GM23338 (cell line): ENCODE results near the gene INHBB. TPM values are rescaled to one million over a fixed set of nuclear protein-coding genes. Genes with fewer than 3 reads are reported as not detected.

Experiments
- ATAC-seq: fragments of 200-7000 bp; cut with Tn5 transposase; 3 replicates; pipeline ENCODE4 v1.9.1; 2020
- DNase-seq: peaks from one replicate; pipeline ENCODE4 v3.0.0-alpha.2; 2015; ENCODE audit warnings: low spot score
- H2AFZ ChIP-seq: fragments of 200-600 bp; sonication (generic); 2 replicates; pipeline ENCODE4 v1.8.0; 2016; ENCODE audit warnings: antibody characterized with exemption, mild to moderate bottlenecking, moderate library complexity
- H3F3A ChIP-seq: fragments of 200-600 bp; sonication (generic); replicated peaks from 2 replicates; pipeline ENCODE4 v1.8.0; 2017; ENCODE audit warnings: antibody characterized with exemption, mixed run types, low read depth
- H3K27ac ChIP-seq: fragments of 200-600 bp; sonication (generic); 2 replicates; pipeline ENCODE4 v1.6.1; 2016; ENCODE audit warnings: low read depth
- H3K27me3 ChIP-seq: fragments of 200-600 bp; sonication (generic); 2 replicates; pipeline ENCODE4 v1.8.0; 2016; ENCODE audit warnings: mild to moderate bottlenecking, mixed run types, moderate library complexity; ENCODE audit not compliant: insufficient read depth
- H3K36me3 ChIP-seq: fragments of 200-600 bp; sonication (generic); 2 replicates; pipeline ENCODE4 v1.8.0; 2016; ENCODE audit warnings: mild to moderate bottlenecking; ENCODE audit not compliant: insufficient read depth
- H3K4me1 ChIP-seq: fragments of 200-600 bp; sonication (generic); 2 replicates; pipeline ENCODE4 v1.8.0; 2016; ENCODE audit warnings: mild to moderate bottlenecking, moderate library complexity; ENCODE audit not compliant: insufficient read depth
- H3K4me2 ChIP-seq: fragments of 200-600 bp; sonication (generic); 2 replicates; pipeline ENCODE4 v1.7.1; 2017; ENCODE audit warnings: mixed run types
- H3K4me3 ChIP-seq: fragments of 200-600 bp; sonication (generic); 2 replicates; pipeline ENCODE4 v1.6.1; 2016; ENCODE audit warnings: mixed run types
- H3K79me2 ChIP-seq: fragments of 200-600 bp; sonication (generic); replicated peaks from 2 replicates; pipeline ENCODE4 v1.8.0; 2017; ENCODE audit warnings: mild to moderate bottlenecking; ENCODE audit not compliant: insufficient read depth
- H3K9me2 ChIP-seq: fragments of 200-600 bp; sonication (generic); 2 replicates; pipeline ENCODE4 v1.8.0; 2017; ENCODE audit not compliant: insufficient read depth
- H4K20me1 ChIP-seq: fragments of 200-600 bp; sonication (generic); replicated peaks from 2 replicates; pipeline ENCODE4 v1.8.0; 2017; ENCODE audit warnings: mild to moderate bottlenecking; ENCODE audit not compliant: insufficient read depth
- H3K27ac Mint-ChIP-seq: 2 replicates; pipeline ENCODE4 v1.8.0; 2020; ENCODE audit warnings: inconsistent platforms, mild to moderate bottlenecking, moderate library complexity, mixed read lengths
- H3K27me3 Mint-ChIP-seq: 3 replicates; pipeline ENCODE4 v1.8.0; 2022; ENCODE audit warnings: low read depth, mild to moderate bottlenecking, moderate library complexity, mixed read lengths, inconsistent platforms; ENCODE audit not compliant: insufficient read depth, poor library complexity
- H3K36me3 Mint-ChIP-seq: 3 replicates; pipeline ENCODE4 v1.8.0; 2021; ENCODE audit warnings: low read depth, mild to moderate bottlenecking, inconsistent platforms, moderate library complexity, mixed read lengths
- H3K4me1 Mint-ChIP-seq: 3 replicates; pipeline ENCODE4 v1.8.0; 2020; ENCODE audit warnings: mild to moderate bottlenecking, inconsistent platforms, mixed read lengths
- H3K4me3 Mint-ChIP-seq: 3 replicates; pipeline ENCODE4 v1.8.0; 2021; ENCODE audit warnings: moderate library complexity, mild to moderate bottlenecking, inconsistent platforms, mixed read lengths
- H3K9me3 Mint-ChIP-seq: 3 replicates; pipeline ENCODE4 v1.8.0; 2020; ENCODE audit warnings: moderate library complexity, mild to moderate bottlenecking, inconsistent platforms, mixed read lengths
- JUNB ChIP-seq: IDR thresholded peaks from one replicate; pipeline ENCODE4 v1.6.1; 2016; ENCODE audit warnings: antibody characterized with exemption; ENCODE audit not compliant: unreplicated experiment
- NANOG ChIP-seq: IDR thresholded peaks from 2 replicates; pipeline ENCODE4 v1.6.1; 2016; ENCODE audit warnings: antibody characterized with exemption, borderline replicate concordance
- POLR2AphosphoS5 ChIP-seq: IDR thresholded peaks from 2 replicates; pipeline ENCODE4 v1.6.1; 2016; ENCODE audit warnings: antibody characterized with exemption, low read depth
- STAT1 ChIP-seq: IDR thresholded peaks from one replicate; pipeline ENCODE4 v1.6.1; 2016; ENCODE audit warnings: antibody characterized with exemption; ENCODE audit not compliant: unreplicated experiment
- ZNF331 ChIP-seq: fragments of 250-450 bp; sonication (Bioruptor Pico); IDR thresholded peaks from 2 replicates; pipeline ENCODE4 v1.5.0; 2020; ENCODE audit warnings: low read depth, mild to moderate bottlenecking, moderate library complexity
- polyA plus RNA-seq: library from polyadenylated mRNA; unstranded; fragments of >200 nt; fragmentation: Nextera tagmentation; extraction: Ambion mirVana; gene quantifications from 2 replicates; pipeline ENCODE4 v1.2.1, GENCODE V29; 2016
- total RNA-seq: library from RNA; depleted of rRNA; stranded (reverse); fragments of >200 nt; shearing (Covaris generic); gene quantifications from 2 replicates; pipeline ENCODE4 v1.2.3, GENCODE V29; 2014
- TF ChIP-seq, protein P1 (sequence below): fragments of 250-450 bp; sonication (Bioruptor Pico); IDR thresholded peaks from 2 replicates; pipeline ENCODE4 v1.5.0; 2020; ENCODE audit warnings: mild to moderate bottlenecking, moderate library complexity
- TF ChIP-seq, protein P2 (sequence below), 2 experiments: fragments of 200-600 bp in 1 of 2; sonication (generic) in 1 of 2; conservative IDR thresholded peaks; 2 replicates each; pipeline versions ENCODE4 v1.5.1 to v1.6.1; 2016 to 2017; ENCODE audit warnings: antibody characterized with exemption in 2 of 2, low read depth in 2 of 2, mild to moderate bottlenecking in 2 of 2, moderate library complexity in 1 of 2

The INHBB gene
- total and polyA plus RNA-seq, 2 experiments from 2014 or later, result 0.21 TPM; not detected in 1

DNA sequence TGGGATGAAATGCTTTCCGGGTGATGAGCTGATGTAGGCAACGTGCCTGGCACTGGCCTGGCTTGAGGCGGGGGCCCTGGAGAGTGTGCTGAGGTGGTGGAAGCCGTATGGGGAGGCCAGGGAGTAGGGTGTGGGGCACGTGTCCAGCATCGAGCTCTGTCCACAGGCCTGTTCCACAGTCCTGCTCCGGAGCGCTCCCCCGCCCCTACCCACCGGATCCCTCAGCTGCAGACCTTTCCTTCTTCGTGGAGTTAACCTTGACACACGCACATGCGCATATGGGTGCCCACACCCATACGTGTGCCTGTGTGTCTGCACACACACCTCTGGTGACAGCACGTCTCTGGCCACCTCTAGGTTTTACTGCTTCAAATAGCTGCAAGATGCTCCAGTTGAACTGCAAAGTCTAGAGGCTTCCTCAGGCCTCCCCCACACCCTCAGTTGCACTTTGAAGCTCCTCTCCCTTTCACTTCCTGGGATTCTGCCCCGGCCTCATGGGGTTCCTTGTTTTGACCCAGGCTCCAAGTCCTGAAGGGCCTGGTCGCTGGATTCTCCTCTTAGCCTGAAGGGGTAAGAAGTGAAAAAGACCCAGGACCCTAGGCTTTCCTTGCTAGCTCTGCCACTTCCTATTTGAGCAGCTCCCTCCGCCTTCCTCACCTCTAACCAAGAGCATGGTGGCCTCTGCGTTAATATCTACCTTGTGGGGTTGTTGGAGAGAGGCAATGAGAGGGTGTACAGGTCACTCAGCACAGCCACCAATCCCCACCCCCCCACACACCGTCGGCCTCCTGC lies 49.5 kb downstream of the INHBB start:
- TF ChIP-seq JUNB (no peak), POLR2AphosphoS5 (no peak)
- DNase-seq (no peak), ATAC-seq (peak; percentile 20; the same call in 1 of the 3 replicates)
- Mint-ChIP-seq H3K27ac (no peak overlapping the region), H3K27me3 (peaks cover 28% of the 10 kb centered on the region), H3K9me3 (no peaks in the 10 kb centered on the region), H3K4me1 (peaks cover 11% of the 10 kb centered on the region), H3K36me3 (no peaks in the 10 kb centered on the region), H3K4me3 (no peak overlapping the region)
- H2AFZ ChIP-seq, result peak overlapping the region; percentile 43; the same call in 1 of the 2 replicates
- H3K4me2 ChIP-seq, result no peak overlapping the region
- no peaks in the 10 kb centered on the region for H3K9me2 ChIP-seq
- no peaks in the 10 kb centered on the region for H4K20me1 ChIP-seq
- H3K27ac ChIP-seq, result no peak overlapping the region
- H3K4me3 ChIP-seq, result no peak overlapping the region
- H3K36me3 ChIP-seq, result no peaks in the 10 kb centered on the region
- no peaks in the 10 kb centered on the region for H3F3A ChIP-seq
- 0 out of 2 replicates have a peak, but pooled peaks cover 6% of the 10 kb centered on the region for H3K4me1 ChIP-seq
- no peaks in the 10 kb centered on the region for H3K79me2 ChIP-seq
- no peaks in the 10 kb centered on the region for H3K27me3 ChIP-seq

DNA sequence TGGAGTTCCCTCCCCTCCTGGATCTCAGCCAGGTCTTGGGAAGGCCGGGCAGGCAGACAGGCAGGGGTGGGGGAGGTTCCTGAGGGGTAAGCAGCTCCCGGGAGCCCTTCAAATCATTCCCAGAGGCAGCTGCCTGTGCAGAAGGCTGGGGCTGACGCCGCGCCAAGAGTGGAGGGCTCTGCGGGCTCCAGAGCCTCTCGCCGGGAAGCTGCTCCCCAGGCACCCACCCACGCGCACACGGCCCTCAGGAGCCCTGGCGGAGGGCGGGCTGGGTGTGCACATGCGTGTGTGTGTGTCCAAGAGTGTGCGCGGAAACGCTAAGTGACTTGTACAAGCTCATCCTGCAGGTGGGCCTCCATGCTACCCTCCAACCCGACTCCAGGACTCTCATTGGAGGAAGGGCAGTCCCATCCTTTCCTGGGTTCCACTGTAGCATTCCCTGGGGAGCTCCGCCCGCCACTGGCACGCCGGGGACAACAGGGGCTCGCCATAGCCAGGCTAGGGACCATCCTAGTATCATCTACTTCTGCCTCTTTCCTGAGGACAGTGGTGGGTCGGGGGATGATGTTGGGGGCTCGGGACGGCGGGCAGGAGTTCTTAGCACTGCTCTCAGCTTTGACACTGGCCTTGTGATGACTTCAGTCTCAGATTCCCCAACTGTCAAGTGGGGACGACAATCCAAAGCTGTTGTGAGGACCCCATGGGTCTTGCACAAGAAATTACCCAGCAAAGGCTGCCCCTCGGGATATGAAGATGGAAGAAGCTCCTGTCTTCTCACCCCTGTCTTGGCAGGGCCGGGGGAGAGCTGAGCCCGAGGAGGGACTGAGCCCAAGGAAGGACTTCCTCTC lies 50.3 kb downstream of the INHBB start:
- DNase-seq (no peak), ATAC-seq (peak; percentile 59)
- Histone ChIP-seq H4K20me1 (no peaks in the 10 kb centered on the region), H3F3A (no peaks in the 10 kb centered on the region), H3K79me2 (no peaks in the 10 kb centered on the region), H3K4me2 (no peak overlapping the region), H3K36me3 (no peaks in the 10 kb centered on the region), H3K9me2 (no peaks in the 10 kb centered on the region), H3K27me3 (no peaks in the 10 kb centered on the region), H3K4me3 (no peak overlapping the region), H3K4me1 (0 out of 2 replicates have a peak, but pooled peaks cover 6% of the 10 kb centered on the region), H2AFZ (peak overlapping the region; percentile 43; the same call in 1 of the 2 replicates), H3K27ac (no peak overlapping the region)
- Mint-ChIP-seq H3K4me3 (no peak overlapping the region), H3K4me1 (peaks cover 11% of the 10 kb centered on the region), H3K27me3 (peaks cover 28% of the 10 kb centered on the region), H3K27ac (no peak overlapping the region), H3K36me3 (no peaks in the 10 kb centered on the region), H3K9me3 (no peaks in the 10 kb centered on the region)
- TF ChIP-seq, protein P1, sequence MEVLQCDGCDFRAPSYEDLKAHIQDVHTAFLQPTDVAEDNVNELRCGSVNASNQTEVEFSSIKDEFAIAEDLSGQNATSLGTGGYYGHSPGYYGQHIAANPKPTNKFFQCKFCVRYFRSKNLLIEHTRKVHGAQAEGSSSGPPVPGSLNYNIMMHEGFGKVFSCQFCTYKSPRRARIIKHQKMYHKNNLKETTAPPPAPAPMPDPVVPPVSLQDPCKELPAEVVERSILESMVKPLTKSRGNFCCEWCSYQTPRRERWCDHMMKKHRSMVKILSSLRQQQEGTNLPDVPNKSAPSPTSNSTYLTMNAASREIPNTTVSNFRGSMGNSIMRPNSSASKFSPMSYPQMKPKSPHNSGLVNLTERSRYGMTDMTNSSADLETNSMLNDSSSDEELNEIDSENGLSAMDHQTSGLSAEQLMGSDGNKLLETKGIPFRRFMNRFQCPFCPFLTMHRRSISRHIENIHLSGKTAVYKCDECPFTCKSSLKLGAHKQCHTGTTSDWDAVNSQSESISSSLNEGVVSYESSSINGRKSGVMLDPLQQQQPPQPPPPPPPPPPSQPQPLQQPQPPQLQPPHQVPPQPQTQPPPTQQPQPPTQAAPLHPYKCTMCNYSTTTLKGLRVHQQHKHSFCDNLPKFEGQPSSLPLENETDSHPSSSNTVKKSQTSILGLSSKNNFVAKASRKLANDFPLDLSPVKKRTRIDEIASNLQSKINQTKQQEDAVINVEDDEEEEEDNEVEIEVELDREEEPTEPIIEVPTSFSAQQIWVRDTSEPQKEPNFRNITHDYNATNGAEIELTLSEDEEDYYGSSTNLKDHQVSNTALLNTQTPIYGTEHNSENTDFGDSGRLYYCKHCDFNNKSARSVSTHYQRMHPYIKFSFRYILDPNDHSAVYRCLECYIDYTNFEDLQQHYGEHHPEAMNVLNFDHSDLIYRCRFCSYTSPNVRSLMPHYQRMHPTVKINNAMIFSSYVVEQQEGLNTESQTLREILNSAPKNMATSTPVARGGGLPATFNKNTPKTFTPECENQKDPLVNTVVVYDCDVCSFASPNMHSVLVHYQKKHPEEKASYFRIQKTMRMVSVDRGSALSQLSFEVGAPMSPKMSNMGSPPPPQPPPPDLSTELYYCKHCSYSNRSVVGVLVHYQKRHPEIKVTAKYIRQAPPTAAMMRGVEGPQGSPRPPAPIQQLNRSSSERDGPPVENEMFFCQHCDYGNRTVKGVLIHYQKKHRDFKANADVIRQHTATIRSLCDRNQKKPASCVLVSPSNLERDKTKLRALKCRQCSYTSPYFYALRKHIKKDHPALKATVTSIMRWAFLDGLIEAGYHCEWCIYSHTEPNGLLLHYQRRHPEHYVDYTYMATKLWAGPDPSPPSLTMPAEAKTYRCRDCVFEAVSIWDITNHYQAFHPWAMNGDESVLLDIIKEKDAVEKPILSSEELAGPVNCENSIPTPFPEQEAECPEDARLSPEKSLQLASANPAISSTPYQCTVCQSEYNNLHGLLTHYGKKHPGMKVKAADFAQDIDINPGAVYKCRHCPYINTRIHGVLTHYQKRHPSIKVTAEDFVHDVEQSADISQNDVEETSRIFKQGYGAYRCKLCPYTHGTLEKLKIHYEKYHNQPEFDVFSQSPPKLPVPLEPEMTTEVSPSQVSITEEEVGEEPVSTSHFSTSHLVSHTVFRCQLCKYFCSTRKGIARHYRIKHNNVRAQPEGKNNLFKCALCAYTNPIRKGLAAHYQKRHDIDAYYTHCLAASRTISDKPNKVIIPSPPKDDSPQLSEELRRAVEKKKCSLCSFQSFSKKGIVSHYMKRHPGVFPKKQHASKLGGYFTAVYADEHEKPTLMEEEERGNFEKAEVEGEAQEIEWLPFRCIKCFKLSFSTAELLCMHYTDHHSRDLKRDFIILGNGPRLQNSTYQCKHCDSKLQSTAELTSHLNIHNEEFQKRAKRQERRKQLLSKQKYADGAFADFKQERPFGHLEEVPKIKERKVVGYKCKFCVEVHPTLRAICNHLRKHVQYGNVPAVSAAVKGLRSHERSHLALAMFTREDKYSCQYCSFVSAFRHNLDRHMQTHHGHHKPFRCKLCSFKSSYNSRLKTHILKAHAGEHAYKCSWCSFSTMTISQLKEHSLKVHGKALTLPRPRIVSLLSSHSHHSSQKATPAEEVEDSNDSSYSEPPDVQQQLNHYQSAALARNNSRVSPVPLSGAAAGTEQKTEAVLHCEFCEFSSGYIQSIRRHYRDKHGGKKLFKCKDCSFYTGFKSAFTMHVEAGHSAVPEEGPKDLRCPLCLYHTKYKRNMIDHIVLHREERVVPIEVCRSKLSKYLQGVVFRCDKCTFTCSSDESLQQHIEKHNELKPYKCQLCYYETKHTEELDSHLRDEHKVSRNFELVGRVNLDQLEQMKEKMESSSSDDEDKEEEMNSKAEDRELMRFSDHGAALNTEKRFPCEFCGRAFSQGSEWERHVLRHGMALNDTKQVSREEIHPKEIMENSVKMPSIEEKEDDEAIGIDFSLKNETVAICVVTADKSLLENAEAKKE, result no peak
- TF ChIP-seq, protein P2, sequence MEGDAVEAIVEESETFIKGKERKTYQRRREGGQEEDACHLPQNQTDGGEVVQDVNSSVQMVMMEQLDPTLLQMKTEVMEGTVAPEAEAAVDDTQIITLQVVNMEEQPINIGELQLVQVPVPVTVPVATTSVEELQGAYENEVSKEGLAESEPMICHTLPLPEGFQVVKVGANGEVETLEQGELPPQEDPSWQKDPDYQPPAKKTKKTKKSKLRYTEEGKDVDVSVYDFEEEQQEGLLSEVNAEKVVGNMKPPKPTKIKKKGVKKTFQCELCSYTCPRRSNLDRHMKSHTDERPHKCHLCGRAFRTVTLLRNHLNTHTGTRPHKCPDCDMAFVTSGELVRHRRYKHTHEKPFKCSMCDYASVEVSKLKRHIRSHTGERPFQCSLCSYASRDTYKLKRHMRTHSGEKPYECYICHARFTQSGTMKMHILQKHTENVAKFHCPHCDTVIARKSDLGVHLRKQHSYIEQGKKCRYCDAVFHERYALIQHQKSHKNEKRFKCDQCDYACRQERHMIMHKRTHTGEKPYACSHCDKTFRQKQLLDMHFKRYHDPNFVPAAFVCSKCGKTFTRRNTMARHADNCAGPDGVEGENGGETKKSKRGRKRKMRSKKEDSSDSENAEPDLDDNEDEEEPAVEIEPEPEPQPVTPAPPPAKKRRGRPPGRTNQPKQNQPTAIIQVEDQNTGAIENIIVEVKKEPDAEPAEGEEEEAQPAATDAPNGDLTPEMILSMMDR (conservative IDR thresholded peaks at IDR 0.05; ENCODE audit: low read depth in 2 of 2), result no peak
- TF ChIP-seq NANOG (no peak), POLR2AphosphoS5 (no peak), ZNF331 (CRISPR knock-in tag) (no peak), STAT1 (no peak)
